Measurements from ENCODE around the gene ZNF469.
A peak's percentile ranks its signal among the peaks of the same experiment; 100 is the strongest.
"Not testable (repeated sequence)": the region's sequence is repeated elsewhere in the genome, so short reads cannot be mapped to it uniquely, and the experiment has no call there.

Gene ZNF469

GRCh38 chr16:88352261-88353200, 30.2 kb upstream of the ZNF469 start:
- Mint-ChIP-seq H3K4me3 (no peak overlapping the region), H3K9me3 (no peaks in the 10 kb centered on the region), H3K27me3 (peaks cover 0 to 9% of the 10 kb centered on the region in 2 donors), H3K27ac (no peak overlapping the region), H3K36me3 (no peaks in the 10 kb centered on the region), H3K4me1 (peaks cover 9 to 15% of the 10 kb centered on the region in 2 donors)
- DNase-seq (no peak), ATAC-seq (replicated peaks) (no peak)

GRCh38 chr16:88353232-88353631, 29.5 kb upstream of the ZNF469 start:
- ATAC-seq (replicated peaks) = no peak
- peaks cover 7 to 8% of the 10 kb centered on the region in 2 donors for H3K4me1 Mint-ChIP-seq

GRCh38 chr16:88353691-88354090, 29.1 kb upstream of the ZNF469 start:
- DNase-seq (no peak), ATAC-seq (replicated peaks) (no peak)
- H3K9me3 Mint-ChIP-seq = no peaks in the 10 kb centered on the region
- H3K4me3 Mint-ChIP-seq = no peak overlapping the region
- peaks cover 5 to 6% of the 10 kb centered on the region in 2 donors for H3K4me1 Mint-ChIP-seq
- no peak overlapping the region for H3K27ac Mint-ChIP-seq
- no peaks in the 10 kb centered on the region for H3K36me3 Mint-ChIP-seq
- peaks cover 2 to 9% of the 10 kb centered on the region in 2 donors for H3K27me3 Mint-ChIP-seq

More at GRCh38 chr16:88353232-88353631, 29.5 kb upstream of the ZNF469 start:
- Mint-ChIP-seq H3K9me3 (no peaks in the 10 kb centered on the region), H3K36me3 (no peaks in the 10 kb centered on the region), H3K4me3 (no peak overlapping the region), H3K27ac (no peak overlapping the region), H3K27me3 (peaks cover 0 to 9% of the 10 kb centered on the region in 2 donors)
- no peak for DNase-seq

GRCh38 chr16:88354229-88355092, 28.3 kb upstream of the ZNF469 start:
- no peak overlapping the region for H3K27ac Mint-ChIP-seq

GRCh38 chr16:88355093-88355388, 27.7 kb upstream of the ZNF469 start:
- no peaks in the 10 kb centered on the region for H3K9me3 Mint-ChIP-seq
- H3K27ac Mint-ChIP-seq = no peak overlapping the region
- peaks cover under 1 to 11% of the 10 kb centered on the region in 2 donors for H3K27me3 Mint-ChIP-seq
- DNase-seq = no peak
- H3K4me3 Mint-ChIP-seq = no peak overlapping the region
- ATAC-seq (replicated peaks) = no peak
- H3K4me1 Mint-ChIP-seq = no peaks in the 10 kb centered on the region
- H3K36me3 Mint-ChIP-seq = no peaks in the 10 kb centered on the region

More at GRCh38 chr16:88354229-88355092, 28.3 kb upstream of the ZNF469 start:
- H3K36me3 Mint-ChIP-seq = no peaks in the 10 kb centered on the region
- peaks cover under 1 to 3% of the 10 kb centered on the region in 2 donors for H3K4me1 Mint-ChIP-seq
- DNase-seq = no peak
- no peaks in the 10 kb centered on the region for H3K9me3 Mint-ChIP-seq
- no peak for ATAC-seq (replicated peaks)
- no peak overlapping the region for H3K4me3 Mint-ChIP-seq
- H3K27me3 Mint-ChIP-seq = peaks cover 6 to 8% of the 10 kb centered on the region in 2 donors

- H3K27me3 Mint-ChIP-seq = peaks cover 0 to 11% of the 10 kb centered on the region in 2 donors
- no peaks in the 10 kb centered on the region for H3K9me3 Mint-ChIP-seq
- DNase-seq (no peak), ATAC-seq (replicated peaks) (no peak)
- H3K4me3 Mint-ChIP-seq = no peak overlapping the region
- H3K4me1 Mint-ChIP-seq = no peaks in the 10 kb centered on the region
- no peaks in the 10 kb centered on the region for H3K36me3 Mint-ChIP-seq
- no peak overlapping the region for H3K27ac Mint-ChIP-seq
These were observed 27.2 kb upstream of the ZNF469 start for GRCh38 chr16:88355389-88356123.

GRCh38 chr16:88356124-88356726, 26.5 kb upstream of the ZNF469 start:
- Mint-ChIP-seq H3K9me3 (no peaks in the 10 kb centered on the region), H3K4me1 (no peaks in the 10 kb centered on the region), H3K36me3 (no peaks in the 10 kb centered on the region), H3K27me3 (peaks cover 0 to 11% of the 10 kb centered on the region in 2 donors), H3K27ac (no peak overlapping the region), H3K4me3 (no peak overlapping the region)
- no peak for ATAC-seq (replicated peaks)
- DNase-seq = no peak

GRCh38 chr16:88356727-88357199, 26.0 kb upstream of the ZNF469 start:
- DNase-seq = no peak
- ATAC-seq (replicated peaks) = no peak
- H3K4me1 Mint-ChIP-seq = no peaks in the 10 kb centered on the region
- H3K9me3 Mint-ChIP-seq = no peaks in the 10 kb centered on the region
- H3K4me3 Mint-ChIP-seq = no peak overlapping the region
- no peaks in the 10 kb centered on the region for H3K36me3 Mint-ChIP-seq
- peaks cover 5 to 11% of the 10 kb centered on the region in 2 donors for H3K27me3 Mint-ChIP-seq
- H3K27ac Mint-ChIP-seq = no peak overlapping the region

- Mint-ChIP-seq H3K36me3 (no peaks in the 10 kb centered on the region), H3K4me1 (no peaks in the 10 kb centered on the region), H3K9me3 (peaks cover 0 to under 1% of the 10 kb centered on the region in 2 donors), H3K27me3 (peaks cover 6 to 11% of the 10 kb centered on the region in 2 donors), H3K27ac (no peak overlapping the region), H3K4me3 (no peak overlapping the region)
- ATAC-seq (replicated peaks) (no peak), DNase-seq (no peak)
These were observed 25.3 kb upstream of the ZNF469 start for GRCh38 chr16:88357317-88358022.

- H3K36me3 Mint-ChIP-seq = no peaks in the 10 kb centered on the region
- ATAC-seq (replicated peaks) (no peak), DNase-seq (no peak)
- H3K4me1 Mint-ChIP-seq = no peaks in the 10 kb centered on the region
- H3K9me3 Mint-ChIP-seq = peaks cover 0 to 4% of the 10 kb centered on the region in 2 donors
- H3K27me3 Mint-ChIP-seq = peaks cover 11 to 12% of the 10 kb centered on the region in 2 donors
- H3K4me3 Mint-ChIP-seq = no peak overlapping the region
- H3K27ac Mint-ChIP-seq = no peak overlapping the region
These were observed 24.7 kb upstream of the ZNF469 start for GRCh38 chr16:88358023-88358420.

- peaks cover 4 to 10% of the 10 kb centered on the region in 2 donors for H3K4me1 Mint-ChIP-seq
- DNase-seq (no peak), ATAC-seq (replicated peaks) (no peak)
- no peak overlapping the region for H3K4me3 Mint-ChIP-seq
- peaks cover 18 to 21% of the 10 kb centered on the region in 2 donors for H3K27me3 Mint-ChIP-seq
- H3K9me3 Mint-ChIP-seq = peaks cover 0 to 6% of the 10 kb centered on the region in 2 donors
- peak overlapping the region; percentile 88 for H3K27ac Mint-ChIP-seq
- H3K36me3 Mint-ChIP-seq = peaks cover 0 to 4% of the 10 kb centered on the region in 2 donors
These were observed 23.8 kb upstream of the ZNF469 start for GRCh38 chr16:88359008-88359407.

GRCh38 chr16:88360401-88360800, 22.4 kb upstream of the ZNF469 start:
- not testable (repeated sequence) for H3K4me3 Mint-ChIP-seq

GRCh38 chr16:88360999-88361398, 21.8 kb upstream of the ZNF469 start:
- DNase-seq = no peak
- H3K9me3 Mint-ChIP-seq = peaks cover 0 to 6% of the 10 kb centered on the region in 2 donors
- peaks cover 4 to 10% of the 10 kb centered on the region in 2 donors for H3K4me1 Mint-ChIP-seq
- no peak for ATAC-seq (replicated peaks)
- H3K4me3 Mint-ChIP-seq = no peak overlapping the region
- H3K27ac Mint-ChIP-seq = no peak overlapping the region
- peaks cover 0 to 4% of the 10 kb centered on the region in 2 donors for H3K36me3 Mint-ChIP-seq
- peaks cover 18 to 21% of the 10 kb centered on the region in 2 donors for H3K27me3 Mint-ChIP-seq

More at GRCh38 chr16:88360401-88360800, 22.4 kb upstream of the ZNF469 start:
- DNase-seq; H3K36me3 Mint-ChIP-seq; H3K27ac Mint-ChIP-seq; H3K4me1 Mint-ChIP-seq; H3K9me3 Mint-ChIP-seq; ATAC-seq (replicated peaks): not testable (repeated sequence)
- H3K27me3 Mint-ChIP-seq = peaks cover 18 to 21% of the 10 kb centered on the region in 2 donors

Data from stimulated activated naive B cell treated with anti-CD40 and anti-IgM and Interleukin-4, amounts not matched to agents 10 μg/mL and 1 μg/mL and 100 μg/mL, for 72 hours (primary cell).